ENCODE results near the gene CCNY.

Gene CCNY

GRCh38 chr10:35336084-35336831, at the start of gene CCNY:
CCNY (plus strand) TSS chr10:35336509; CDS start chr10:35337054, 545 bp downstream.
- TF ChIP-seq CTCF (conservative IDR thresholded peaks at IDR 0.05; ENCODE audit: control insufficient read depth, insufficient read depth, low read depth, low read length): no peak
- H3K4me3 ChIP-seq (ENCODE audit: control insufficient read depth, low read depth, low read length): peak within 1 kb of the TSS; percentile 81
- DNase-seq (ENCODE audit: low read depth): peak; percentile 40

- no peak for DNase-seq (ENCODE audit: low read depth)
- TF ChIP-seq CTCF (conservative IDR thresholded peaks at IDR 0.05; ENCODE audit: control insufficient read depth, insufficient read depth, low read depth, low read length): no peak
- no peak overlapping the region for H3K4me3 ChIP-seq (ENCODE audit: control insufficient read depth, low read depth, low read length)
These were observed 47.1 kb upstream of the CCNY start for GRCh38 chr10:35289198-35289597.

- no peak for TF ChIP-seq CTCF (conservative IDR thresholded peaks at IDR 0.05; ENCODE audit: control insufficient read depth, insufficient read depth, low read depth, low read length)
- no peak overlapping the region for H3K4me3 ChIP-seq (ENCODE audit: control insufficient read depth, low read depth, low read length)
- DNase-seq (ENCODE audit: low read depth): no peak
These were observed 41.8 kb upstream of the CCNY start for GRCh38 chr10:35294506-35294905.

- no peak for TF ChIP-seq CTCF (conservative IDR thresholded peaks at IDR 0.05; ENCODE audit: control insufficient read depth, insufficient read depth, low read depth, low read length)
- no peak for DNase-seq (ENCODE audit: low read depth)
- H3K4me3 ChIP-seq (ENCODE audit: control insufficient read depth, low read depth, low read length): no peak overlapping the region
These were observed 37.3 kb upstream of the CCNY start for GRCh38 chr10:35299016-35299415.

- no peak overlapping the region for H3K4me3 ChIP-seq (ENCODE audit: control insufficient read depth, low read depth, low read length)
- peak; percentile 97 for DNase-seq (ENCODE audit: low read depth)
- no peak for TF ChIP-seq CTCF (conservative IDR thresholded peaks at IDR 0.05; ENCODE audit: control insufficient read depth, insufficient read depth, low read depth, low read length)
These were observed 36.1 kb upstream of the CCNY start for GRCh38 chr10:35300063-35300699.

GRCh38 chr10:35304649-35305048, 31.7 kb upstream of the CCNY start:
- TF ChIP-seq CTCF (conservative IDR thresholded peaks at IDR 0.05; ENCODE audit: control insufficient read depth, insufficient read depth, low read depth, low read length): no peak
- H3K4me3 ChIP-seq (ENCODE audit: control insufficient read depth, low read depth, low read length): no peak overlapping the region
- DNase-seq (ENCODE audit: low read depth): no peak
